ENCODE results near the gene NFS1.
"Not testable (repeated sequence)": the region's sequence is repeated elsewhere in the genome, so short reads cannot be mapped to it uniquely, and the experiment has no call there.

Gene NFS1

GRCh38 chr20:35706591-35707529, 7.7 kb upstream of the NFS1 start:
- not testable (repeated sequence) for DNase-seq

DNA sequence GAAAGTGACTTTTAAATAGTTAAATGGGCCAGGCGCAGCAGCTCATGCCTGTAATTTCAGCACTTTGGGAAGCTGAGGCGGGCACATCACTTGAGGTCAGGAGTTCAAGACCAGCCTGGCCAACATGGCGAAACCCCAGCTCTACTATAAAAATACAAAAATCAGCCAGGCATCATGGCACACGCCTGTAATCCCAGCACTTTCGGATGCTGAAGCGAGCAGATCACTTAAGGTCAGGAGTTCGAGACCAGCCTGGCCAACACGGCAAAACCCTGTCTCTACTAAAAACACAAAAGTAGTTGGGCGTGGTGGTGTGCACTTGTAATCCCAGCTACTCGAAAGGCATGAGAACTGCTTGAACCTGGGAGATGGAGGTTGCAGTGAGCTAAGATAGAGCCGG, 6.7 kb upstream of the NFS1 start:
- not testable (repeated sequence) for DNase-seq

DNA sequence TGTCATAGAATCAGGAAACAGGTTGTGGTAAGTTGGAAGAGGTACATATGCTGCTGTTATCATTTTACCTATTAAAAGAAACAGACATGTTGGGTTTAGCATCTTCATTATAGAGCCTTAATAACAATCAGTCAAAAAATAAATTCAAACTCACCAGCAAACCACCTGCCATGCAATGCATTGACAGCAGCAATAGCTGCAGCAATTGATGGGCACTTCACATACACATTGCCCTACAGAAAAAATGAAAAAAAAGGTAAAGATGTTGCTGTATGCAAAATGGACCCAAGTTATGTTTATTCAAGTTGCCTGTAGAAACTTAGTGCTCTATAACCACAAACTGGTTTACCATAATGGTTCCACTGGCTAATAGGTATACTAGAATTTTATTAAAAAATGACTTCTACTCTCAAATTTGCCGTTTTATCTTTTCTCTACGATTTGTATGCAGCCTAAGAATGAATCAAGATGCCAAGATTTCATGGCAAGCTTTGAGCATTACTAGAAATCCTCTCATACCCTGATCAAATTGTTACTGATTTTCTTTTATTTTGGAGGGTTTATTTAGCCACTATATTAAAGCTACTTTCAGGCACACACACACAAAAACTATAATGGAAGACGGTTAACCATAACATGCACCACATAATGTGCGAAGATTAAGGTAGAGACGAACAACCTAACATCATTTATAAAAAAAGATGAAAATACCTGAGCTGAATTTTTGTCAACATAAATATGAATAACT, 5.5 kb upstream of the NFS1 start:
- DNase-seq: no peak

DNA sequence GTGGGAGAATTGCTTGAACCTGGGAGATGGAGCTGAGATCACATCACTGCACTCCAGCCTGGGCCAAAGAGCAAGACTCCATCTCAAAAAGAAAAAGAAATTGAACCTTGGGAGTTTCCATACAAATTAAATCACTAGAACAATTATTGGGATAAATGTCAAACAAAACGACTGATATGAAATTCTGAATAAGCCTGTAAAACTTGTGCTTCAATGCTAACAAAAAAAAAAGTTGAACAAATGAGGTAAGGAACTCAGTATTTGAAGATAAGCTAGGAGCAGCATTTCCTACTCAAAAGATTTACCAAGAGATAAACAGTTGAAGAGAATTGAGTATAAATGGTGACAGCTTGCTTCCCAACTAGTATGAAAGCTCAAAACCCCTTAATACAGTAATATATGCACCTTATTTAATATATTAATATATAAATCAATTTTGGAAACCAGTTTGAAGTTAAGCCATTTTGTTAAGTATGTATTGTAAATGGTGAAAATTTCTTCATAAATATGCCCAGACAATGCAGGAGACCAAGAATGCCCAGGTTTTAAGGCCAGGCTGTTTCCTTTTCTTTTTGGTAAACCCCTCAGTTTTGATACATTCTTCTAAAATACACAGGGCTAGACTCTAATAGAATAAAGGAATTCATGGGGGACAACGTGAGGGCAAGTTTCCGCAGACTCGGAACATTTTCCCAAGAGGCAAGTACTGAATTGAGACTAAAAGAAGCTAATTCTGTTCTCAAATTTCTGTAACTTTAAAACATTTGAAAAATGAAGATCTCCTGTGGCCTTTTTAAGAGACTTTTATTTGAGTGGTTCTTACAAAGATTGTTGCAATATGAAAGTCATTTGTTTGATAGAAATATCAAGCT, 3.9 kb upstream of the NFS1 start:
- no peak for DNase-seq

GRCh38 chr20:35702051-35702823, 3.1 kb upstream of the NFS1 start:
- no peak for DNase-seq

DNA sequence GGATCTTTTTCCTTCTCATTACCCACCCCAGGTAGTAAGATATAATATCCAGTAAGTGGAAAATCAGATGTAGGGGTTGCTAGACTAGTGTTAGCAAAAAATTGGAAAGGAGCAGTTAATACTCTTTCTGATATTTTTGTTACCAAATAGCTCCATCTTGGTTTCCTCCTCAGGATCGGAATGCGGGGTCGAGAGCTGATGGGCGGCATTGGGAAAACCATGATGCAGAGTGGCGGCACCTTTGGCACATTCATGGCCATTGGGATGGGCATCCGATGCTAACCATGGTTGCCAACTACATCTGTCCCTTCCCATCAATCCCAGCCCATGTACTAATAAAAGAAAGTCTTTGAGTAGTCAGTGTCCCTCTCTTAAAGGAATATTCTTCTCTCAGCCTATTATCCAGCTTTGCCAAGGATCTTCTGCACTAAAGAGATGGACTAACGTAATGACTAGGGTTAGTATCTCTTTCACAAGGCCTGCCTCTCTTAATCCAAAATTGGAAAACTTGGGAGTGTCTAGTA, 1.5 kb upstream of the NFS1 start:
- DNase-seq: no peak

GRCh38 chr20:35699957-35700624, 939 bp upstream of the NFS1 start:
- no peak for DNase-seq

DNA sequence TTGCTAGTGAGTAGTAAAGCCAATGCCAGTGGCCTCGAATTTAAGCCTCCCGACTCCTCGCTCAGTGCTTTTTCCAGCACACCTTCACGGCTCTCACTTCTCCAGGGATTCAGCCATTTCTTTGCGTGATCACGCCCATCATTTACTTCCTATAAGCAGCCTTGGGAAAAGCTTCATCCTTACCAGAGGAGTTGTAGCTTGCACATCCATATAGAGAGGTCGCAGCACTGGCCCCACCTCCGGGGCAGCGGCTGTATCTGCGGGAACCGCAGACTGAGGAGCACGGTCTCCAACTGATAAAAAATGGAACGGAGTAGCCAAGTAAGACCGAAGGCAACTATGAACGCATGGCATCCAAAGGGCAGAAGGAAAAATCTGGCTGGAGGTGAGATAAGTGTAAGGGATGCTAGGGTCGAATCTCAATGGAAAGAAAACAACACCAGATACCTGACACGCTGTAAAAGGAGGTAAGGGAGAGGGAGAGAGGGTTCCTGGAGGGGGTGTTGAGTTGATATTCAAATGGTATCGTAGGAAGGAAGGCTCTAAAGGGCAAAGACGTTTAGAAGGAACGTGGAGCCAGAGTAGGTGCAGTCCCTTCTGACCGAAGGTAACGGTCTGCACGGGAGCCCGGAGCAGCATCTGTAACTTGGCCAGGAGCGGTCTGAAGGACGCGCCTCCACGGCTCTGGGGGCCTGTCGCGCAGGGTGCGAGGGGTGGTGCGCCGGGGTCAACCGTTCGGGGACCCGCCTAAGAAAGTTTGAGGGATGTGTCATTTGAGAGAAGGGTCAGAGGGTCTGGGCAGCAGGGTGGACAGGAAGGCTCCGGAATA, 640 bp downstream of the NFS1 start:
- DNase-seq: no peak

- DNase-seq: no peak
Measured at GRCh38 chr20:35697696-35698297, 1.4 kb downstream of the NFS1 start.

- DNase-seq: no peak
Measured at GRCh38 chr20:35695978-35696377, 3.2 kb downstream of the NFS1 start.

DNA sequence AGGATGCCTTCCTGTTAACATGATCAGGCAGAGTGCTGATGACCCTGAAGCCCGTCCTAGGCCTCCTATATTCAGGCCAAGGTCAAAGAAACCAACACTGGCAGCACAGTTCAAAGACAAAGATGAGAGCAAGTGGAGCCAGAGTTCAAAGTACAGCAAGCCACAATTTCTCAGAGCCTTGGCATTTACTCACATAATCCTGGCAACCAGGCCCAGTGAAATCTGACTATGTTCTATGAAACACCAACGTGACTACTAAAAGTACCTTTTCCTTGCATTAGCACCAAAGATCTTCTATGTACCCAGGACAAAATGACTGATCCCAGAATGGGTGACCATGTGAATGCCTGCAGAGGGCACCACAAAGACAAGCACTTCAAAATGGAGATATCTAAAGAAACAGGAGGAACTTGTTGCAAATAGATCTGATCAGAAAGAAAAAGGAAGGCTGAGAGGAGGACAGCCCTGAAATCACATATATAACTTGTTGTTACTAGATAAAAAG, 3.9 kb downstream of the NFS1 start:
- no peak for DNase-seq

- DNase-seq: no peak
Measured at GRCh38 chr20:35690265-35690664, 8.9 kb downstream of the NFS1 start.

DNA sequence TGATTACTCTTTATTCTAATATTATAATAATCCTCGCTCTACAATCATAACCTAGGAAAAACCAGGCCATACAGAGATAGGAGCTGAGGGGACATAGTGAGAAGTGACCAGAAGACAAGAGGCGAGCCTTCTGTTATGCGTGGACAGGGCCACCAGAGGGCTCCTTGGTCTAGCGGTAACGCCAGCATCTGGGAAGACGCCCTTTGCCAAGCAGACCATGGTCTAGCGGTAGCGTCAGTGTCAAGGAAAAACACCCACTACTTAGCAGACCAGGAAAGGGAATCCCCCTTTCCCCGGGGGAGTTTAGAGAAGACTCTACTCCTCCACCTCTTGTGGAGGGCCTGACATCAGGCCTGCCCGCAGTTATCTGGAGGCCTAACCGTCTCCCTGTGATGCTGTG, 12.3 kb downstream of the NFS1 start:
- not testable (repeated sequence) for DNase-seq

GRCh38 chr20:35685368-35685767, 13.8 kb downstream of the NFS1 start:
- DNase-seq: not testable (repeated sequence)

- DNase-seq: no peak
Measured at GRCh38 chr20:35681960-35682359, 17.2 kb downstream of the NFS1 start.

- no peak for DNase-seq
Measured at GRCh38 chr20:35680452-35681183, 18.5 kb downstream of the NFS1 start.

DNA sequence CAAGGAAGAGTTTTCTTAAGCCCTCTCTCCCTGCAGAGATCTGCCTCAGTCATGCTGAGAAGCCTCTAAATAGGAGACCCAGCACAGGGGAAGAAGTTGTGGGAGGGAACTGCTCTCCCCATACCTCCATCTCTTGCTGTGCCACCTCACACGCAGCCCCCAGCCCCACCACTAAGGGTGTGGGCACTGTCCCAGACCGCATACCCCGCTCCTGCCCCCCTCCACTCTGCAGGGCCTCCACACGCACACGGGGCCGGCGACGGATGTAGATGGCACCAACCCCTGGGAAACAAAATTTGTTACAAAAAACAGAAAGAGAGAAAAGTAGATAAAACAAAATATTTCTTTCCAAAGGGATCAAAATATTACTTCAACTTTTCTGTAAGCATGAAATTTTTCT, 24.2 kb downstream of the NFS1 start:
- DNase-seq: no peak

GRCh38 chr20:35673884-35674283, 25.3 kb downstream of the NFS1 start:
- no peak for DNase-seq

DNA sequence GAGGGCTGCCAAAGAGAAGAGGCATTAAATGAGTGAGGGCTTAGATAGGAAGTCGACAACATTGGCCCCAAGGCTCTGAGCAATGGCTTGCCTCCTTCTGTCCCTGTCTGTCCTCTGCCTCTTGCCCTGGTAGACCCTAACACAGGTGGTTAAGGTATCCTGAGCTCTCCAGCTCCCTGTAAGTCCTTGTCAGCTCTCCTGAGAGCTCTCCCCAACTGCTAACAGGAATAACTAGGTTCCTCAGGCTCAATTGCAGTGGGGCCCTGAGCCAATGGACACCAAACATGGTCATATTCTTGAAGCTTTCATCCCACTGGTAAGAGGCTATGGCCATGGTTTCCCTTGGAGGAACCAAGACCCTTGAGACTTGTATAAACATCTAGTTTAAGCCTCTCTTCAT, 29.5 kb downstream of the NFS1 start:
- DNase-seq: no peak

Measured in NCI-H1436 (cell line).